SHP77 (cell line): Measurements from ENCODE around the gene CAMTA1.

Experiments
- DNase-seq, 2 experiments: peaks; one replicate each; lab custom pipeline; 2025; lab: John Stamatoyannopoulos, UW

Gene CAMTA1

GRCh38 chr1:6979003-6979613 lies 193.9 kb downstream of the CAMTA1 start:
- DNase-seq: no peak

DNA sequence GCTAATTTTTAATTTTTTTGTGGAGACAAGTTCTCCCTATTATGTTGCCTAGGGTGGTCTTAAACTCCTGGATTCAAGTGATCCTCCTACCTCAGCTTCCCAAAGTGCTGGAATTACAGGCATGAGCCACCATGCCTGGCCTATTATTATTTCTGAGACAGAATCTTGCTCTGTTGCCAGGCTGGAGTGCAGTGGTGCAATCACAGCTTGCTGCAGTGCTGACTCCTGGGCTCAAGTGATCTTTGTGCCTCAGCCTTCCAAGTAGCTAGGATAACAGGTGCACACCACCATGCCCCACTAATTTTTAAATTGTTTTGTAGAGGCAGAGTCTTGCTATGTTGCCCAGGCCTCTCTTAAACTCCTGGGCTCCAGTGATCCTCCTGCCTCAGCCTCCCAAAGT lies 196.3 kb downstream of the CAMTA1 start:
- DNase-seq: no peak

DNA sequence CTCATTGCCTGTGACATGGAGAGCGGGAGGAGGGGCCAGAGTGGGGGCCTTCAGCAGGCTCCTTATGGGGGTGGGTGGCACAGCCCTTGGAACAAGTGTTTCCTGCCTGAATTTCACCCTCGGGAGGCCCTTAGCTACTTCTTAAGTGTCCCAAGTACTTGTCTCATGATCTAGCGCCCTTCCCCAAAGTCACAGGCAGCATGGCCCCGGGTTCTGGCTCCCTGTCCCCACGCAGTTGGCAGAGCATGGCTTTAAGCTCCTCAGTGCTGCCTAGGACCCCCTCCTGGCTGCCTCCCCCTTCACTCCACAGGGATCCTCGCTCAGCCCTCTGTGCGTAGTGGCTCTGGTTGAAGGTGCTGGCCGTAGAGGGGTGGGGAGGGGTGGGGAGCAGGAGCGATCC lies 197.2 kb downstream of the CAMTA1 start:
- DNase-seq: no peak

DNA sequence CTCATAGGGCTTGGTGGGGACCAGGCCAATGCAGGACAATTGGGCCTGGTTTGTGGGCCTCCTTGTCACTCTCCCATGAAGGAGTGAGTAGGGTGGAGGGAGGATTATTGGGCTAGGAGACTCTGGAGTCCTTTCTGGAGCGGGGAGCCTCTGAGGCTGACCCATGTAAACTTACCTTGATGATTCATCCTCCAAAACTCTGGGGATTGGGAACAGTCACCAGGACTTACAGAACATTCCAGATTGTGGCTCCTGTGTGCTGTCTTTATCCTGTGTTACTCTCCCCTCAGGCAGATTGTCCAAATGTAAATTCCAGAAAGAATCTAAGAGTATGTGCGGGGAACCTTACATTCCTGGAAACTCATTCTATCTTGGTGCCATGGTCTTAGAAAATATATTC lies 197.6 kb downstream of the CAMTA1 start:
- DNase-seq: no peak

DNA sequence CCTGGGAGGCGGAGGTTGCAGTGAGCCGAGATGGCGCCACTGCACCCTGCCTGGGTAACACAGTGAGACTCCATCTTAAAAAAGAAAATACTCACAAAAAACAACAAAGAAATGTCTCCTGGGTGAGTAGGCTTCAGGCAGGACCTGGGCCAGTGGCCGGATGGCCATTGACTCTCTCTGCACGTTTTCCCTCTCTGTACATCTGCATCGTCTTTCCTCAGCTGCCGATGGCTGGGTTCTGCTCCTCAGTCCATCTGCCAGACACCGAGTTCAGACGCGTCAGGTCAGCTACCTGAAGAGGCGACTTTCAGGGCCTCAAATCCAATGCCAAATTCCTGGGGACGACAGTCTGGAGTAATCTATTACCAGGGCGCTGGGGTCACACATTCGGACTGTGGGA lies 199.3 kb downstream of the CAMTA1 start:
- DNase-seq: no peak

GRCh38 chr1:6984986-6985385 lies 199.7 kb downstream of the CAMTA1 start:
- DNase-seq: no peak

GRCh38 chr1:6985549-6986276 lies 200.5 kb downstream of the CAMTA1 start:
- no peak for DNase-seq

GRCh38 chr1:6986281-6986680 lies 201.0 kb downstream of the CAMTA1 start:
- DNase-seq: no peak

DNA sequence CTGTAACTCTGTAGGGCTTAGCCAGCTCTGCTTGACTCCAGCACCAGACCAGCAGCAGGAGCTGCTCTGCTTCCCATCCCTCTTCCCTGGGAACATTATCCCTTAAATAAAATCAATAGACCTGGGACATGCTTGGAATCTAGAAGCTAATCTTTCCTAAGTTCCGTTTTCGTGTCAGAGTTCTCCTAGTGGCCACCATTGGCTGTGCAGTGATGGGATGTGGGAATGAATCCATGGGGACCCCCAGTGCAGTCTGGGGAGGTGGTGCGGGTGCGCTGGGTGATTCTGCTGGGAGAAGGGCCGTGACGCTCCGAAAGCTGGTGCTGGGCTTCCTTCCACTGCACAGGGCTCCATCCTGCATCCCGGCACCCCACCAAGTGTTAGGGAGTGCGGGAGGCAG lies 202.7 kb downstream of the CAMTA1 start:
- no peak for DNase-seq

DNA sequence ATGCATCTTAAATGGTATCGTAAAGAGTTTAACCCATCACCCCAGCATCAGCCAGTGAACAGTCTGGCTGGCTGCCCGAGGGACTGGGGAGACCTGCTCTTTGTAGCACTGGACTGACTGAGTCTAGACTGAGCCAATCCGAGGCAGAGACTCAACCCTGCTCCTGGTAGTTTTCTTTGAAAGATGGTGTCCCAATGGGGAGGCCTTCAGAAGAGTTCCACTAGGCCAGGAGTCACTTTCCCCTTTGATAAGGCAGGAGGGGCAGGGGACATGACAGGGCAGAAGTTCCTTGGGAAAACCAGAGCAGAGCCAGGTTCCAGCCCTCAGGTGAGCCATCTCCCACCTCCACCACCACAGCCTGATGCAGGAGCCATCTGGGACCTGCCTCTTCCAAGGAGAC lies 203.5 kb downstream of the CAMTA1 start:
- no peak for DNase-seq

- no peak for DNase-seq
Observed at GRCh38 chr1:6989212-6990159, 204.2 kb downstream of the CAMTA1 start.

GRCh38 chr1:6991266-6991665 lies 206.0 kb downstream of the CAMTA1 start:
- no peak for DNase-seq

- DNase-seq: no peak
Observed at GRCh38 chr1:6995789-6996188, 210.5 kb downstream of the CAMTA1 start.

DNA sequence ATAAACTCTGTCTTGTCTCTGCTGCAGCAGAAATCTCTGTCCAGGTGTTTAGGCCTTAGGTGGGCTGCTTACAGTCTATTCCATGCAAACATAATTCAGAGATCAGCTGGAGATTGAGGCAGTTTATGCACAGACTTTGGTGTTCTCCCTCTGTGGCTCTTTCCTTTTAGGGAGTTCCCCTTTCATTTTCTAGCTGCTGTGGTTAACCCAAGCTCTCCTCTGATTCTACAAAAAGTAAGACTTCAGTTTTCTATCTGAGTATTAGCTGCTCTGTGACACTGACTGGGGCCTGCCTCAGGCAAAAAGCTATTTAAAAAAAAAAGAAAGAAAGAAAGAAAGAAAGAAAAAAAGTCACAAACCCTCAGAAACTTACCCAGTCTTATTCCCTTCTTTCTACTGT lies 211.1 kb downstream of the CAMTA1 start:
- no peak for DNase-seq

DNA sequence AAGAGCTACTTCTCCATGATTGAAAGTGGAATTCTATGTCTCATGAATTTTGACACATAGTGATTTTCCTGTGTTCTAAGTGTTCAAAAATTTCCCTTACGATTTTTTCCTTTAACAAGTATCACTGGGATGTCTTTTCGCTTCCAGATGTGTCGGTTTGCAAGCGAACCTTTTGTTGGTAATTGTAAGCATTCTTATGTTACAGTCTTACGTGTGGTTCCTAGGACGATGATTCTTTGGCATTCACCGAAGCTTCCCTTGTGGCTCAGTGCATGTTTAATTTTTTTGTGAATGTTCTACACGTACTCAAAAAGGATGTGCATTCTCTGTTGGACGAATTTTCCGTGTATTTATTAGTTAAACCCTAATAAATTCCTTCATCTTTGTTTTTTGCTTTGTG lies 211.6 kb downstream of the CAMTA1 start:
- no peak for DNase-seq

GRCh38 chr1:6998267-6998666 lies 213.0 kb downstream of the CAMTA1 start:
- DNase-seq: no peak

DNA sequence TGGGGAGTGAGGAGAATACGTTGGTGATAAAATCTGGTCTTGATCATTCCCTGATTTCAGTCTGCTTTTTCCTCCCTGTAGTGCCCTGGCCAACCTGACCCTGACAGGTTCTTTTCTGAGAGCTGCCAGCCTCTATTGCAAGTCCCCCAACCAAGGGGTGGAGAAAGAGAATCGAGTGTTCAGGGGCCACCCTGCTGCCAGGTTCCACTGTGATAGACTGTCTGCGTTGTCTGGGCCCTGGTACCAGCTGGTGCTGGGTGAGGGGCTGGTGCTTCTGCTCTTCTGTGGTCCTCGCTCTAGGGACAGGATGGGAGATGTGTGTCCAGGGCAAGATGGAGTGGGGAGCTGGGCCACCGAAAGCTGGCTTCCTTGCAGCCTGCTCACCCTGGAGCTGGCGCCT lies 214.6 kb downstream of the CAMTA1 start:
- no peak for DNase-seq

- DNase-seq: no peak
Observed at GRCh38 chr1:7000720-7001119, 215.5 kb downstream of the CAMTA1 start.

DNA sequence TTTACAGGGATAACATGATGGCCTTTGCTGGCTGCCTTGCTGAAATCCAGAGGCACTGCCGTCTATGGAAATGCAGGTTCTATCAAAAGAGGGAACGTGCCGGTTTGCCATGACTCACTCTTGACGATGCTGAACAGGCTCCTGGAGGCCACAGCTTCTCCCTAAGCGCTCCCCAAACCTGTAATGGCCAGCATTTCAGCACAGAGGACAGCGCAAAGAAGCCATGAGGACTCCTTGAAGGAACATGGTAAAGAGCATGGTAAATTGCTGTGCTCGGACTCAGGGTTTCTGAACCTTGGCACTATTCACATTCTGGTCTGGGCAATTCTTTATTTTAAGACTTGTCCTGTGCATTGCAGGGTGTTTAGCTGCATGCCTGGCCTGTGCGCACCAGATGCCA lies 217.5 kb downstream of the CAMTA1 start:
- DNase-seq: no peak

GRCh38 chr1:7003676-7004075 lies 218.4 kb downstream of the CAMTA1 start:
- DNase-seq: no peak

- DNase-seq: no peak
Observed at GRCh38 chr1:7004181-7004580, 218.9 kb downstream of the CAMTA1 start.

GRCh38 chr1:7005762-7006161 lies 220.5 kb downstream of the CAMTA1 start:
- no peak for DNase-seq
